Hepatocyte (in vitro differentiated cells): ENCODE measurements around the gene RIN3.

Source experiments
- CTCF ChIP-seq: fragments of 200-600 bp; sonication (generic); IDR thresholded peaks from 2 replicates; pipeline ENCODE4 v1.5.1; 2016; ENCODE audit warnings: antibody characterized with exemption, mild to moderate bottlenecking; ENCODE audit not compliant: poor library complexity
- EZH2 ChIP-seq: fragments of 200-600 bp; sonication (generic); IDR thresholded peaks from 2 replicates; pipeline ENCODE4 v1.6.1; 2016; ENCODE audit warnings: antibody characterized with exemption, mild to moderate bottlenecking, borderline replicate concordance
- EZH2phosphoT487 ChIP-seq: fragments of 200-600 bp; sonication (generic); IDR thresholded peaks from one replicate; pipeline ENCODE4 v1.6.1; 2018; ENCODE audit warnings: antibody characterized with exemption, mild to moderate bottlenecking, low read depth, moderate library complexity; ENCODE audit not compliant: unreplicated experiment, severe bottlenecking

GRCh38 chr14:92542766-92543554, 29.4 kb downstream of the RIN3 start:
- no peak for TF ChIP-seq CTCF
- TF ChIP-seq EZH2: no peak
- no peak for TF ChIP-seq EZH2phosphoT487
